ENCODE measurements around the gene RPAP2. TPM values are rescaled to one million over a fixed set of nuclear protein-coding genes. Genes with fewer than 3 reads are reported as not detected.
"Not testable (repeated sequence)": the region's sequence is repeated elsewhere in the genome, so short reads cannot be mapped to it uniquely, and the experiment has no call there.

The RPAP2 gene
- total RNA-seq, 2 experiments from 2014 or later, result 33.5 to 37.0 TPM

DNA sequence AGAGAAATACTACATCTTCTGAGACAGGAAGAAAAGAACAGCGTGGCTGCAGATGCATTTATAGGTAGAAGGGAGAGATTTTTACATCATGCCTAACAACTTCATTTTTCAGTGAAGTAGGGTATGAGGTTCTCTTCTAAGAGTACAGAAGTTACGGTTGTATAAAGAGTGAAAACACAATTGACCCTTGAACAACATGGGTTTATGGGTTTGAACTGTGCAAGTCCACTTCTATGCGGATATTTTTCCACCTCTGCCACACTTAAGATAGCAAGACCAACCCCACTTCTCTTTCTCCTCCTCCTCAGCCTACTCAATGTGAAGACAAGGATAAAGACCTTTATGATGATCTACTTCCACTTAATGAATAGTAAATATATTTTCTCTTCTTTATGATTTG, 64.5 kb downstream of the RPAP2 start:
- POLR2A ChIA-PET, result no interaction called here
- CTCF ChIA-PET, result no interaction called here

- ChIA-PET POLR2A (interaction anchor here (1.1 to 1.4 kb wide), 2 partner anchors 50 to 109 kb away, joined by 4 to 5 read pairs; no protein-coding TSS in a partner anchor), CTCF (interaction anchor here (0.6 to 1.2 kb wide), 4 partner anchors 39 to 172 kb away, joined by 3 to 4 read pairs (median 3); no protein-coding TSS in a partner anchor)
Observed at GRCh38 chr1:92365378-92366039, 66.7 kb downstream of the RPAP2 start.

DNA sequence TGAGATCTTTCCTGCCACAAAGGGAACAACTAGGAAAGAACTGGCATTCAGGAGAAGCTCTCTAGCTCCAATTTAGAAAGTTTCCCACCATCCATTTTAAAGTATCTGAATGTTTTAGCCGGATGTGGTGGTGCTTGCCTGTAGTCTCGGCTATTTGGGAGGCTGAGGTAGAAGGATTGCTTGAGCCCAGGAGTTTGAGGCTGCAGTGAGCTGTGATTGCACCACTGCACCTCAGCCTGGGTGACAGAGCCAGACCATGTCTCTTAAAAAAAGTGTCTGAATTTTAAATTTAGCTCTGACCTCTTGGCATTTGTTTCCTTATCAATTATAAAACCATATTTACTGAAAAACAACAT, 67.2 kb downstream of the RPAP2 start:
- CTCF ChIA-PET, result interaction anchor here (0.7 to 1.2 kb wide), 3 partner anchors 108 to 172 kb away, joined by 3 to 4 read pairs (median 3); no protein-coding TSS in a partner anchor
- POLR2A ChIA-PET, result interaction anchor here (1.1 to 1.4 kb wide), 2 partner anchors 51 to 108 kb away, joined by 4 to 5 read pairs; no protein-coding TSS in a partner anchor

GRCh38 chr1:92367496-92367895, 68.6 kb downstream of the RPAP2 start:
- POLR2A ChIA-PET, result no interaction called here
- CTCF ChIA-PET, result no interaction called here

GRCh38 chr1:92372164-92372563, 73.3 kb downstream of the RPAP2 start:
- ChIA-PET POLR2A (no interaction called here), CTCF (no interaction called here)

DNA sequence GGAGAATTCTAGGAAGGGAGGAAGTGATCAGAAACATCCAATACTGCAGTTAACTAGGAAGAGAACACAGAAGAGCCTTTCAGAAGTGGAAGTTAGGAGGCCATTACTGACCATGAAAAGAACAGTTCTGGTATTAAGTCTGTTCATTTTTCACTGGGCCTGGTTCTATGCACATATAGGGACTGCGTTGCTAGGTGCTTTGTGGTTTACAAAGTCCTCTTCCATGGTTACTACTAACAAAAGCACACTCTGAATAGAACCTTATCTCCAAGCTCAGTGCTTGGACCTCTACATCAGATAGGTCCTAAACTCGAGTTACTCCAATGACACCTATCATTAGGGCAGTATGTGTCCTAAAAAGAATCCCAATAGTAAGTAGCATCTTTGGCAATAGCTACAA, 75.4 kb downstream of the RPAP2 start:
- ChIA-PET CTCF (interaction anchor here (0.6 kb wide), 1 partner anchor 447 kb away, joined by 4 read pairs; no protein-coding TSS in a partner anchor), POLR2A (no interaction called here)

GRCh38 chr1:92376345-92376744, 77.5 kb downstream of the RPAP2 start:
- ChIA-PET CTCF (no interaction called here), POLR2A (no interaction called here)

DNA sequence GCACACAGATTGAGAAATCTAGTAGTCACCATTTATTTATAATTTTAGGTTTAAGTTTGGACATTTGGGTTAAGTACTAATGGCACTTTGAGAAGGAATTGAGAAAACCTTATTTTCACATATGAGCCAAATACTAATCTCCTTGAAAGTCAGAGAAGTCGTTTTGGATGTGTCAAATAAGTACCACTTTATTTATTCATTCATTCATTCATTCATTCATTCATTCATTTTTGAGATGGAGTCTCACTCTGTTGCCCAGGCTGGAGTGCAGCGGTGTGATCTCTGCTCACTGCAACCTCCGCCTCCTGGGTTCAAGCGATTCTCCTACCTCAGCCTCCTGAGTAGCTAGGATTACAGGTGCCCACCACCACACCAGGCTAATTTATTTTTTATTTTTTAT, 79.1 kb downstream of the RPAP2 start:
- CTCF ChIA-PET, POLR2A ChIA-PET: not testable (repeated sequence)

GRCh38 chr1:92380867-92381266, 82.0 kb downstream of the RPAP2 start:
- CTCF ChIA-PET, result no interaction called here
- POLR2A ChIA-PET, result no interaction called here

GRCh38 chr1:92393966-92394365, 95.1 kb downstream of the RPAP2 start:
- CTCF ChIA-PET, POLR2A ChIA-PET: not testable (repeated sequence)

- CTCF ChIA-PET, result no interaction called here
- POLR2A ChIA-PET, result no interaction called here
Observed at GRCh38 chr1:92398519-92398918, 99.7 kb downstream of the RPAP2 start.

DNA sequence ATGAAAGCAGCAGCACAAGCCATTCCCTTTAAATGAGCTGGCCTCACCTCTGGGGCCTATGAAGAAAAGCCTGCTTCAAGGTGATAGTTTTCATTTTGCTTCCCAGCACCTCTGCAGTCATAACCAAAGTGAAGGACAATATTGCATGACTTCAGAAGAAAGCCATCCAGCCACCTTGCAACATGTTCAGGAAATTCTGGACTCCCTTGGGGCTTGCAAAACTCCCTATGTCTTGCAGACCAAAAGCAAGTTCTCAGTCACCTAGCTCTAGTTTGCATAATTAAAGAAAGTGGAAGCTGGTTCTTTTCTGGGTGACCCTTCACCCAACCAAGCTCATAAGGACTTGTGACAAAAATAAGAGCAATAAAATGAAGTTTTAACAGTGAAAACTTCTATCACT, 100.2 kb downstream of the RPAP2 start:
- ChIA-PET CTCF (interaction anchor here (0.6 kb wide), 1 partner anchor 48 kb away, joined by 3 read pairs; no protein-coding TSS in a partner anchor), POLR2A (interaction anchor here (0.6 kb wide), 1 partner anchor 67 kb away, joined by 3 read pairs; no protein-coding TSS in a partner anchor)

- CTCF ChIA-PET, result interaction anchor here (0.6 to 0.7 kb wide), 2 partner anchors 39 to 179 kb away, joined by 3 to 5 read pairs; no protein-coding TSS in a partner anchor
- POLR2A ChIA-PET, result interaction anchor here (0.5 kb wide), 1 partner anchor 317 kb away, joined by 3 read pairs; no protein-coding TSS in a partner anchor
Observed at GRCh38 chr1:92404661-92405060, 105.8 kb downstream of the RPAP2 start.

DNA sequence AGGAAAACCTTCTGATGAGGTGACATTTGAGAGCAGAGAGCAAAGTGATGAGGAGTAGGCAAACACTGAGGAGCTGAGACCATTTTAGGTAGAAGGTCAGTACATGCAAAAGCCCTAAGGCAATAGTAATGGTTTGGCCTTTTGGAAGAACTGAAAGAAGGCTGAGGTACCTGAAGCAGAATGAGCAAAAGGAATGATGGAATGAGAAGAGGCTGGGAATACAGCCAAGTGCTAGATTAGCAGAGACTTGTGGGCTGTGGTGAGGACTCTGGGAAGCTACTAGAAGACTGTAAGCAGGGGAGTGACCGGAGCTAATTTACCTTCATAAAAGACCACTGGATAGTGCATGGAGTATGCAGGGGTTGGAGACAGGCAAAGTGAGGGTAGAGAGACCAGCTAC, 110.0 kb downstream of the RPAP2 start:
- POLR2A ChIA-PET, result no interaction called here

DNA sequence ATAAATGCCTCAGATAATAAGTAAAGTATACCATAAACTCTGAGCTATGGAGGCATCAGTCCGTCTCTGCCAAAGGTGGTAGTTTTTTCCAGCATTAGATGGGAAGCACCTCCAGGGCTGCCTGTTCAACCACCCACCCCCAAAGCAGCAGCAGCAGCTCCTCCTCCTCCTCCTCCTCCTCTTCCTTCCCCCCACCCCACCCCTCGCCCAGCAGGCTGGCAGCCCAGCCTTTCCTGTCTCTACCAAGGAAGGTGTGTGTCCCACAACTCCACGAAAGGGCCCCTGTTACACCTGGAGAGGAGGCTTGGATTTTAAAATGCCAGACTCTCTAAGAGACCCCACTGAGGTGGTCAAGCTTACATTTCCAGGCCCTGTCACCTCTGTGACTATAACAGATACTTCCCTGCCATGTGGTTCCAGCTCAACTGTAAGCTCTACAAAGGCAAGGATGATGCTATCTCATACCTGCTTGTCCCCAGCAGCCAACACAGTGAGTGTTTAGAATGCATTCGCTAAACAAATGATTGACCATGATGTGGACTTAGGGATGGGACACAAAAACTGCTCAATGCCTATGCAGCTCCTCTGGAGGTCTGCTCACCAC, 111.2 kb downstream of the RPAP2 start:
- POLR2A ChIA-PET, result interaction anchor here (0.6 kb wide), 1 partner anchor 422 kb away, joined by 3 read pairs; the partner anchor contains the start of gene RPL5

More for the DNA sequence above, 110.0 kb downstream of the RPAP2 start:
- CTCF ChIA-PET, result no interaction called here

DNA sequence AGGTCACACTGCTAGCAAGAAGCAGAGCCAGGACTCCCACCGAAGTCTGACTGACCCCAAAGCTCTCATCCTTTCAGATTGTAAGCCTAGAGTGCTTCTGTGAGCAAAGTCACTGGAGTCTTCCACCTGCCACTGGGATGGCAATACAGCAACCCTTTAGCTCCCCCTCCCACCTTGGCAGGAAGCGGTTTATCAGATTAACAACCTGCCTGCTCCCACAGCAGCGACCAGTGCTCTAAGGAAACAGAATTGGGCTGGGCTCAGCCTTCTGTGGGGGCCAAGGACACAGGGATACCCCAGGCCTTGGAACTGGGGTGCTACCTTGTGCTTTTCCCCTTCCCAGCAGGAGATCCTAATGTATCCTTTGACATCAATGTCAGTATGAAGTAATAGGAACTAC, 111.8 kb downstream of the RPAP2 start:
- ChIA-PET CTCF (no interaction called here), POLR2A (no interaction called here)

More for the DNA sequence above, 111.2 kb downstream of the RPAP2 start:
- CTCF ChIA-PET, result no interaction called here

GRCh38 chr1:92411511-92411910, 112.7 kb downstream of the RPAP2 start:
- ChIA-PET CTCF (no interaction called here), POLR2A (no interaction called here)

GRCh38 chr1:92419642-92420041, 120.8 kb downstream of the RPAP2 start:
- POLR2A ChIA-PET, result no interaction called here
- CTCF ChIA-PET, result no interaction called here

DNA sequence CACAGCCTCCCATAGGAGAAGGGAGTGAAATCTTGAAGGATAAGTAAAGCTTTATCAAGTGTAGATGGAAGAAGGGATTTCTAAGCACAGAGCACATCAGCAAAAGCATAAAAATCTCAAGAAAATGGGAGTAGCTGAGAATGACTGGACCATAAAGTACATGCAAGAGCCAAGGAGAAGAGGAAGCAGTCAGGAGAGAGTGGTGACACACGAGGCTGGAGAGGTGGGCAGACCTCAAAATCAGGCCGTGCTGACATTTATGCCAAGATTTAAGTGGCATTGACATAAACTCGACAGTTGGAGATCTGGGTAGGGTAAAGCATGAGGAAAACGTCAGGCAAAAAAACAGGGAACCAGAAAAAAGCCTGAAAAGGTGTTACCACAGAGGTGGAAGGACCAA, 125.5 kb downstream of the RPAP2 start:
- POLR2A ChIA-PET, result no interaction called here
- CTCF ChIA-PET, result no interaction called here

DNA sequence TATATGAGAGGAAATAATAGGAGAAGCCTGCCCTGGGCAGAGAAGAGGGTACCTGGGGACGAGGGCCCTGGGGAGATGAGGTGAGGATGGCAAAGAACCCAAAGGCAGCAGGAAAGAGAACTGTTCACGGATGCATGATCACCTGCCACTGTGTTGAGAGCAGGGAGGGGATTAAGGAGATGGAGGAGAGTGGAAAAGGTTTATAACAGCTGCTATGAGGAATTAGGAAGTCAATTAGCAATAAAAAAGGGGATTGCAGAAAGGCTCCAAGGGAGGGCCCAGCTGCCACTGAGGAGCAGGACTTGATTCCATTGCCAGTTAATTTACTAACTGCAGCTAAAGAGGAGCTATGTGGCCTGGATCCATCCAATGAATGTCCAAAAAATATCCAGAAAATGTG, 126.8 kb downstream of the RPAP2 start:
- ChIA-PET CTCF (interaction anchor here (0.6 kb wide), 1 partner anchor 1461 kb away, joined by 3 read pairs; no protein-coding TSS in a partner anchor), POLR2A (no interaction called here)

- ChIA-PET CTCF (no interaction called here), POLR2A (no interaction called here)
Observed at GRCh38 chr1:92430030-92430429, 131.2 kb downstream of the RPAP2 start.

Measured in activated CD8-positive, alpha-beta memory T cell treated with anti-CD3 and anti-CD28 coated beads for 36 hours (primary cell).